Activated effector memory CD4-positive, alpha-beta T cell treated with Interleukin-2 at 50 U/mL for 16 hours (primary cell): ENCODE data around the gene PLEKHG5.

Experiments
- DNase-seq: peaks from one replicate; pipeline ENCODE4 v3.0.0-alpha.2; 2020

Gene PLEKHG5

DNA sequence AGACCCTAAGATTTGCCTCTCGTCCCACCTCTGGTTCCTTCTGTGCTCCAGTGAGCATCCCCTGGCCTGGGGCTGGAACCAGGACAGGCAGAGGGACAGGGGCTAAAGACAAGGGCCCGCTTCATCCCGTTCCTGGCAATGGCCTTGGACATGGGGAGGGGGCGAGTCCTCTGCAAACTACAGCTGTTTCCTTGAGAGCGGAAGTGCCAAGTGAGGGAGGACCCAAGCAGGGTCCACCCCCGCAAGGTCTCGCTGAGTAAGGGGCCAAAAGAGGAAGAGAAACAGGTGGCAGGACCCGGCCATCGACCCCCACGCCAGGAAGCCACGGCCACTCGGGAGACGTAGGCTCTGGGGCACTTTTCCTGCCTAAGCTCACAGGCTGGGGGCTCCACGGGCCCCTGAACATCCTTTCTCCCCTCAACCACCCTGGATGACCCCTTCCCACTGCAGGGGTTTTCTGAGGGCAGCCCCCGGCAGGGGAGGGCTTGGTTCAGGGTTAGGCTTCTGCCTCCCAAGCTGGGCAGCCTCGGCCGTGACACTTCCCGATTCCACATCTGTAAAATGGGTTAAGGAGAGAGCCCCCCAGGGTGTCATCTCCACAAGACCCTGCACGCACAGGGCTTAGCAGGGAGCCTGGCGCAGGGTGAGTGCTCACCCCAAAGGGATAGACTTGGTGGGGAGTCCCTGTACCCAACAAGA is 17.9 kb upstream of the PLEKHG5 start:
- no peak for DNase-seq

DNA sequence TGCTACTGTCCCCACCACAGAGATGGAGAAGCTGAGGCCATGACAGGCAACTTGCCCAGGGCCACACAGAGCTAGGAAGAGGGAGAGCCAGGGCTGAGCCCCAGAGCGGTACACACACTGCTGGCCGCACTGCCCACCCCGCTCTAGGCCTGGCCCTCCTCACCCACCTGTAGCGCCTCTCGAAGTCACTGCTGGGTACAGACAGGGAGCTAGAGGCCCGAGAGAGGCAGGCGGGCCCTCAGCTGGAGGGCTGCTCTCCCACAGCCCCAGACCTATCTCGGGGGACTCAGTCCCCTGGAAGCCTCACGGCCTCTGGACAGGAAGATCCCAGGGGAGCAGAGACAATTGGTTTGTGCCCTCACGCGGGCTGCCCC is 17.3 kb upstream of the PLEKHG5 start:
- no peak for DNase-seq

DNA sequence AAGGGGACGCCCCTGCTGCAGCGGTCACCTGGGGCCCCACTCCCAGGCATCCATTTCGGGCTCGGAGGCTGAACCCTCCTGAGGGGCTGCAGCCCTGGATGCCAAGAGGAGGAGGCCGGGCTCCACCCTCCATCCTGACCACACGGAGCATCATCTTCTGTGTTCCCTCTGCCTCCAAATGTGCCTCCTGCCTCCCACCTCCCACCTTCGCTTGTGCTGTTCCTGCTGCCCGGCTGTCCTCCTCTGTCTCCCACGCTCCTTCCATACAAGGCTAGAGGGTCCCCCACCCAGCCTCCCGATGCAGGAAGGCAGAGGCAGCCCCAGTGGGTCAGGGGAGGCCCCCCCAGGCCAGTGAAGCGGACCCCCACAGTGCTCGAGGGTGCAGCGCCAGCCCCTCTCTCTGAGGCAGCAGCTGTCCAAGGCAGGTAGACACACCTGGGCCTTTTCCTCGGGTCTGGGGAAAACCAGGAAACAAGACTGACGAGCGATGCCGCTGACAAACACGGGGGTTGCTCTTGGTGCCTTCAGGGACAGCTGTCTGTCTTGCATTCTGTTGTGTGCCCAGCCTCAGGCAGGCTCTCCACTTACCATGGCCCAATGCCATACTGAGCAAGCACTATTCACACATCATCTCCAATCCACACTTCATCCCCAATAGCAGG is 16.8 kb upstream of the PLEKHG5 start:
- DNase-seq = no peak

DNA sequence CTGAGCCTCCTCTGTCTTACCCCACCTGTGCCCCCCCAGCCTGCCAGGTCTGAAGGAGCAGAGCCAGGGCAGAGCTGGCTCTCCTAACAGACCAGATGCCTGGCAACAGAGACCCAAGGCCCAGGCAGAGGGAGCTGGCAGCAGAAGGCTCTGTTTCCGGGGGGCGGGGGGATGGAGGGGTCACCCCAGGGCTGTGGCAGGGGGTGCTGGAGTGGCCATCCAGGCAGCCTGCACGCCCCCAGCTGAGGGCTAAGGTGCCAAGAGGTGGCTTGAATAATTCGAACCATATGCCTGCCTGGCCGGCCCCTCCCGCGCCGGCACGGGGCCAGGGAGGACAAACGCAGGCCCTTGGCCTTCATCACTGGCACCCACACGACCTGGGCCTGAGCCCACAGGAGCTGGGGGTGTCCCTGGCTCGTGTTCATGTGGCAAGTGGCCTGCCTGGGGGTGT is 16.0 kb upstream of the PLEKHG5 start:
- no peak for DNase-seq

DNA sequence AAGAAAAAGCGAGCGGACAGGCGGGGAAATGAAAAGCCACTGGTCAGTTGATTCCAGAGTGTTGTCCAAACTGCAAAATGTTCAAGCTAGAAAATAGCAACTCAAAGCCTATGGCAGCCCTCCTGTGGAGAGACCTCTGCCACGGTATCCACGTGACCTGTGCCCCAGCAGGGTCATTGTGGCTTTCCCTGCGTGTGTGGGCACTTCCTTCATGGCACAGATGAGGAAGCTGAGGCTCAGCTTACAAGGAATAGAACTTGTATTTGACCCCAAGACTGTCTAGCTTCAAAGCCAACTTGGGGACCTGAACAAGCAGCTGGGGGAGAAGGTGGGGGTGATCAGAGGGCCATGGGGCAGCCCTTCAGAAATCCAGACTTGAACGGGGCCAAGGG is 15.6 kb upstream of the PLEKHG5 start:
- DNase-seq = no peak

DNA sequence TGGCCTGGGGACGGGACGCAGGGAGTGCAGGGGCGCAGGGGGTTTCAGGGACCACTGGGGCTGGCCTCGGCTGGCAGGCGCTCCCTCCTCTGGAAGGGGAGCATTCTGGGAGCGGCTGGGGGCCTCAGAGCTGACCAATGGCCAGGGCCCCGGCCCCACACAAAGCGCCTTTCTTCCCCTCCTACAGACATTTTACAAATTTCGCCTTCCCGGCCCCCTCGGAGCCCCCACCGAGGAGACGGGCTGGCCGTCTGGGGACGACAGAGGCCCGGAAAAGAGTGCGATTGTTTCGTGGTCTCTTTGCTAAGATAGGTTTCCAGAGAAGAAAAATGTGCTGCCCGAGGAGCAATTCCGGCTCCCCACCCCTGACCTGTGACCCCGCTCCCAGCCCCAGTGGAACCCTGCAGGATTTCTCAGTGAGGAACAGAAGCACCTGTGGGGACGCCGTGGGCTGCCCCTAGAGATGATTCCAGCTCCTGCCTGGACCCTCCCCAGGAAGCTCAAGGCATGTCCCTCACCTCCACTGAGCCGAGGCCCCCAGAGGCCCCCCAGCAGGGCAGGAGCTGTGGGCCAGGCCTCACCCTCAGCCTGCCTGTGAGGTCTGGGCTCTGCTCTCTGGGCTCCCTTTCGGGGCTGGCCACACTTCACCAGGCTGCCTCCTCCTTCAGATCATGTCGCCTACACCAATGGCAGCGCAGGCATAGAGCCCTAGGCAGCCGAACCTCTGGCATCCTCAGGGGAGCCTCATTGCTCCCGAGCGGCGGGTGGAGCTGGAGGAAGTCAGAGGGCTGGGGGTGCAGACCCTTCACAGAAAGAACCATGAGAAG is 15.0 kb upstream of the PLEKHG5 start:
- DNase-seq = no peak

DNA sequence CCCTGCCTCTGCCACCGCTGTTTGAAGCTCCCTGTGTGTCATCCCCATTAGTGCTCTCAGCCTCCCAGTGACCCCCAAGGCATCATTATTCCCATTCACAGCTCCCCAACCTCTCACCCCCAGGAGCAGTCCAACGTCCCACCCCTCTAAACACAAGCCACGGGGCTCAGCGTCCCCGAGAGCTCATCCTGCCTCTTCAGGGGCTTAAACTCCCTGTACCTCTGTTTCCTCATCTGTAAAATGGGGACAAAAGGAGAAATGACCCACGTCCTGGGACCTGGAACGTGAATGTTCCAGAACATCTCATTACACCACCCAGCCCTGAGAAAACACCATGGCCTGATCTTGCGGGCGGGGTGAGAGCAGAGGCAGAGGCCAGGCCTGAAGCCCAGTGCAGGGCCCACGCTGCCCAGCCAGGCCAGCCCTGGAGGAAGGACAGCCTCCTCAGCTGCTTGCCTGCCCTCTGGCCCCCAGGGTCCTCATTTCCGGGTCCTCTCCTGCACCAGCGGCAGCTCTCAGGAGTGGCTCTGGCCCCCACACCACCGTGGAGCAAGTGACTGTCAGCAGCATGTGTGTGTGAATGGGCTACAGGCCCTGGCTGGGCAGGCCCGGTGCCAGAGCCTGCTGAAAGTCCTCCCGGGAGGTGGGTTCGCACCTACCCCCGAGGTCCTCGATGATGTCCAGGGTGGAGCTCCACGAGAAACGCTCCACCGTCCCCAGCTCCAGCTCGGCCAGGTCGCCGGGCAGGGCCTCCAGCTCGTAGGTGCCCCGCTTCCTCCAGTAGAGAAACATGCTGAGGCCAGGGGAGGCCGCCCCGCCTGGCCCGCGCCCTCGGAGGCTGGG is 14.1 kb upstream of the PLEKHG5 start:
- DNase-seq = no peak

DNA sequence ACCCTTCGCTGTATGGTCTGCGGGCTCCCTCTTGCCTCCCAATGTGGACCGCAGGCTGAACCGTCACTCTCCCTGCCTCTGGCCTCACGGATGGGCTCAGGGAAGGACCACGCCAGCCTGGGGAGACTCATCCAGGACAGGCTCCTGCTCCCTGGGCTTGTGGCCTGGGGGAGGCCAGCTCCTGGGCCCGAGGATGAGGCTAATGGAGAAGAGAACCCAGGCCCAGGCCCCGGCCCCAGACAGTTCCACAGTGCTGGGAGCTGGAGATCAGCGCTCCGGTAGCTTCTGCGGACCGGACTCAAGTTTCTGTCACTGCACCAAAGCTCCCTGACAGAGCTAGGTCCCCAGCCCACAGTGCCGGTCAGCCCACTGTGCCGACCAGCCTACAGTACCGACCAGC is 13.4 kb upstream of the PLEKHG5 start:
- DNase-seq = no peak

DNA sequence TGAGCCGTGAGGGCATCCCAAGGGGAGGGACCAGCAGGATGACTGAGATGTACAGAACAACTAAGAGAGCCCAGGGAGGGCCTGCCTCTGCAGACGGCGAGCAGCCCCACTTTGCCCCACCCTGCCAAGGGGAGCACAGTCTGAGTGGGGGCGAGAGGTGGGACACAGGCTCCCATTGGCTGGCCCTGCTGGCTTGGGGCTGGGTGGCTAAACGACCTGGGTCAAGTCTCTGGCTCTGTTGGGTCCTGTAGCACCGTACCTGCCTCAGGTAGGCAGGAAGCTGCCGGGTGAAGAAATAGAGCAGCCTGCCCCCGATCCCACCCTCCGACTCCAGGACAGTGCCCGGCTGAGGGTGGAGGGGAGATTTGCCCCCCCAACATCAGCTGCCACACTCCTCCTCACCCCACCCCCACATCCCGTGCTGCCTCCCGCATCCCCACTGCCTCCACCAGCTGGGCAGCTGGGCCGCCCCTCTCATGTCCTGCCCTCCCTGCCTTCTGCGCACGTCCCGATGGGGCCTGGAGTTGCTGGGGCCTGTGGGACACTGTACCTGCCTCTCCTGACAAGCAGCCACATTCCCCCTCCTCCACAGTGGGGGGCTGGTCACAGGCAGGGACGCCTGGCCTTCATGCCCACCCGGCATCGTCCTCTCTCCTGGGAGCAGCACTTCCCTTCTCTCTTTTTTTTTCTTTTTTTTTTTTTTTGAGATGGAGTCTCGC is 12.6 kb upstream of the PLEKHG5 start:
- DNase-seq = no peak

DNA sequence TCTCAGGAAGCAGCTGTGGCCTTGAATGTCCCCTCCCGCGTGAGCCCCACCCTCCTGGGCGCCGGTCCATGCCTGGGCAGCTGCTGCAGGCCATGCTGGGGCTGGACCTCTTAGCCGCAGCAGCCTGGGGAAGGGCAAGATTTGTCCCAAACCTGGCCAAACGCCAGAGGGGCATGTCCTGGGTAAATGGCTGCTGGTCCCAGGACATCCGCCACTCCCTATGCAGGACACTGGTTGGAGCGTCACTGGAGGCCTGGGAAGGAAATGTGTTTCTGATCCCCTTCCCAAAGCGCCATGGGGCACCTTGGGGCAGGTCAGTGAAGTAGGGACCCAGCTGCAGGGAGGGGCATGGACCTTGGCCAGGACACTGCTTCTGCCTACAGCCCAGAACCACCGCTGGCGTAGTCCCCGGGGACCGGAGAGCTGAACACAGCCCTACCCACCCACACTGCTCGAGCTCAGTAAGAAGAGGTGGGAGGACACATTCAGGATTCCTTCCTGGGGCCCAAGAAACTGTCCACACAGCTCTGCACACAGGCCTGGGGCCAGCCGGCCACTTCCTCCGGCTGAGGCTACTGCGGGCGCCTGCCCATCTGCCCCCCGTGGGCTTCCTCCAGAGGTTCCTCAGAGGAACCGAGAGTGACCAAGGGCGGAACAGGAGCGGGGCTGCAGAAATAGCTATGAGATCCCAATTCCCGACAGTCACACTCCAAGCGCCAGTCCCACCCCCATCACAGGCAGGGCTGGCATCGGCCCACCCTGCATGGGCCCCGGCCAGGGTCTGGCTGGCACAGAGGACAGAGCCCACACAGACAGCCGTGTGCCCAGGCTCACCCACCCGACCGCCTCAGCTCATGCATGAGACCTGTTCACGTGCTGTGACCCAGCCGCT is 10.8 kb upstream of the PLEKHG5 start:
- no peak for DNase-seq

DNA sequence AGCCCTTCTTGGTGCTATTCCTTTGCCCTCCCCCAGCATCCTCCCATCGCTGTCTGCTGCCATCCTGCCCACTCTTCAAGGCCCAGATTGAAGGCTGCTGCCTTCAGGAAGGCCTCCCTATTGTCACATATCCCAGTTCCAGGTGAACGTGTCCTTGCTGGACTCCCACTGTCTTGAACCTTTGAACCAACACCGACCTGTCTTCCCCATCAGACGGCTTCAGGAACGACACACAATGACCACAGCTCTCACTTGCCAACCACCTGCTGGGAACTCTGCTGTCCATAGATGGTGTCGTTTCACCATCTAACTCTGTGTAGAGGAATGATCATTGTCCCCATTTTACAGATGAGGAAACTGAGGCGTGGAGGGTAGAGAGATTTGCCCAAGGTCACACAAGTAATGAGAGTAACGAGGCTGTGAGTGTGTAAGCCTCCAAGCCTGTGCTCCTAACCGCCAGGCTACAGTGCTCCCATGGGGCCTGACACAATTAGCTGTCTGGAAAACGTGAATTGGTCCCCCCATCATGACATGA is 9.9 kb upstream of the PLEKHG5 start:
- no peak for DNase-seq

DNA sequence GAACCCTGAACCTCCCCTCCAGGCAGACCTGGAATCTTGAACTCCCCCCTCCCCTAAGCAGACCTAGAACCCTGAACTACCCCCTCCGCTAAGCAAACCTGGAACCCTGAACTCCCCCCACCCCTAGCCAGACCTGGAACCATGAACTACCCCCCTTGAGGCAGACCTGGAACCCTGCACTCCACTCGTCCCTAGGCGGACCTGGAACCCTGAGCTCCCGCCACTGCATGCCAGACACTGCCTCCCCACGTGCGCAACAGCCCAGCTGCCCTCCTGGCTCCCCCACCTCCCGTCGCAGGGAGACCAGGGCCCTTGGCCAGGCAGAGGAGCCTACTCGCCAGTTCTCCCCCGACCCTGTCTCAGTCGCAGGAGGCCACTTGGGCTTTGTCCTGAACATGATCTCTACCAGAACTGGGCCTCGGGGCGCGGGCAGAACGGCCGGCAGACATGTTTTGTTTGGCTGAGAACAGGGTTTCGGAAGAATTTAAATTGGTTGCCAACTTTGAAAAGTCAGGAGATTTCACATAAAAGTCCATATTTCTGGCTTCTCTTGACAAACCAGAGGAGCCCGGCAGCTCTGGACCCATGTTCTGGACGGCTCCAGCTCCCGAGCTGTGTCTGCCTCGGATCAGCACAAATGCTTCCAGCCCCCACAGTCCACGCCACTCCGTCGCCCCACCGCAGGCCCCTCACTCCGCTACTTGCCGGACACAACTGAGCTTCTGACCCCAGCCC is 9.2 kb upstream of the PLEKHG5 start:
- DNase-seq = no peak

DNA sequence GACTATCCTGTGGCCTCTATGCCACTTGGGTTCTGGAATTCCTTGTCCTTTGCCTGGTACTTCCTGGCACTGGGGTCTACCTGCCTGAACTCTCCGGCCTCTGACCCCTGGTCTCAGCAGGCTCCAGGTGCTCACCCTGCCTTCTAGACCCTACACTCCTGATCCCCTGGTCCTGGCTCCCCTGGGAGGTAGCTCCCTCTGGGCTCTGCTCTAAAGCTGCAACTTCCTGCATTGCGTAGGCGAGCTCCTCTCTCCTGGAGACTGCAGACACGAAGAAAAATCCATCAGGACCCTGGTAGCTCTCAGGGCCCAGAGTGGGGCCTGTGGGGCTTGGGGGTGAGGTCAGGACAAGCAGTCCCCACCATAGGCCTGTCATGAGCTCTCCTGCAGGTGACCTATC is 7.8 kb upstream of the PLEKHG5 start:
- DNase-seq = no peak

DNA sequence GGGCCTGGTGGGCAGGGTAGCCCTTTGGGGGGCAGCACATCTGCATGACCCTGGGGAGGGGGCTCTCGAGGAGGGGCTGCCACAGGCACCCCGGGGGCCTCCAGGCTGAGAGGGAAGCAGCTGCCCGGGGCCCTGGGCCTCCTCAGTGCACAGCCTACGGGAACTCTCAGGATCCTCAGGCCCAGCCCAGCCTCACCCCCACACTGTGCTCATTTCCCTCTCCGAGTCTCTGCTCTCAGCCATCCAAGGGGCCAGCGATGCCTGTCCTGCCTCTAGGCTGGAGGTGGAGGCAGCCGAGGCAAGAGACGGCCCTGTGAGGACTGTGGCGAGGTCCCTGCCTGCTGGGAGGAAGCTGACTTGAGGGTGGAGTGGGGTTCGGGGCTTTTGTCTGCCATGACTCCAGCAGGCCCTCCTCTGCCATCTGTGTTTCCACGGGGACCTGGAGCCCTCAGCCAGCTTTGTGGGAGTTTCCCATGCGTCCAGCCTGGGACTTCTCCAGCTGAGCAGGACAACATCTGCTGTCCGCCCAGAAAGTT is 7.2 kb upstream of the PLEKHG5 start:
- DNase-seq = no peak

DNA sequence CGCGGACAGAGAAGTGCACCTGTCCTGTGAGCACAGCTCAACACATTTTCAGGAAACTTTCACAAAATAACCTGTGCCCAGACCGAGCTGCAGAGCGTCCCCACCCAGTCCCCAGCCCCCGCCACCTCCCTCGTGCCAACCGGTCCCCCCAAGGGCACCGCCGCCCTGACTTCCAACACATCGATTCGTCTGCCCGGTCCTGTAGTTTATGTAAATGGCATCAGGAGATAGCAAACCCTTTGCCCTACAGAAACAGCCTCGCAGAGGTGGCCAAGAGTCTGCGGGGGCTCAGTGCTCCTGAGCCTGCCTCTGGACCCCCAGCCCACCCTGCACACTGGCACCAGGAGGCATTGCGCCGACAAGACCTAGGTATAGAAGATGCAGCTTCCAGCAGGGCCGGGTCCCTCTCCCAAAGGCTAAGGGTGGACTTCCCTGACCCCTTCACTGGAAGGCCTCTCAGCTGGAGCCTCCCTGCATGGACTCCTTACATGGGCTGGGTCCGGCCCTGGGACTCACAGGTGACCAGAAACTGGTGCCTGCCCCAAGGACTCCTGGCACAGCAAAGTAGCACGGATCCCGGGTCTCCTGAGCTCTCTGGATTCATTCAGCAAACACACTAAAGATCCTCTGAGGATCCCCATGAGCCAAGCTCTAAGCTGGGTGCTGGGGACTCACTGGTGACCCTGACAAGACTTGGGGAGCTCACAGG is 6.6 kb upstream of the PLEKHG5 start:
- no peak for DNase-seq

DNA sequence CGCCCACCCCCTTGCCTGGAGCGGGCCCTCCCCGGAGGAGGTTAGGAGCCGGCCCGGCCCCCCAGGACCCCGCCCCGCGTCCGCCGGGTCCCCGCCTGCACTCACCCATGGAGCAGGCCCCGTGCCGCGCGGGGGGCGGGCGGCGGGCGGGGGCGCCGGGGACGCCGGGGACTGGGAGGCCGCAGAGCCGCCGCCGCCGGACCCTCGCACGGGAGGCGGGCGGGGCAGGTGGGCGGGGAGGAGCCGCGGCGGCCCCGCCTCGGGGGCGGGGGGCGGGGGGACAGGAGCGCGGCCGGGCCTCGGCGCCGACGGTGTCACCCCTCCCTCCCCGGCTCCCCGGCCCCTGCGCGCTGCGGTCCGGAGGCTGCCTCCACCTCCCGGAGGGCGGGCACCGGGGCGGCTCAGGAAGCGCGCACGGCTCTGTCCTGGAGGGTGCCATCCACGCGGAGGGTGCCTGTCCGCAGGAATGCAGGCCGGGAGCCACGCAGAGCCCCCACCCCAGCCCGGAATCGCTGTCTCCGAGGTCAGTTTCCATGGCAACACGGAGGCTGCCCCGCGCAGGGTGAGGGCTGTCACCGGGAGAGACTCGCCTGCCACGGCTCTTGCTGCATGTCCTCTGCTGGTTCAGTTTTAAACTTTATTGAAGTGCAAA is 5.9 kb upstream of the PLEKHG5 start:
- DNase-seq = peak; percentile 51

DNA sequence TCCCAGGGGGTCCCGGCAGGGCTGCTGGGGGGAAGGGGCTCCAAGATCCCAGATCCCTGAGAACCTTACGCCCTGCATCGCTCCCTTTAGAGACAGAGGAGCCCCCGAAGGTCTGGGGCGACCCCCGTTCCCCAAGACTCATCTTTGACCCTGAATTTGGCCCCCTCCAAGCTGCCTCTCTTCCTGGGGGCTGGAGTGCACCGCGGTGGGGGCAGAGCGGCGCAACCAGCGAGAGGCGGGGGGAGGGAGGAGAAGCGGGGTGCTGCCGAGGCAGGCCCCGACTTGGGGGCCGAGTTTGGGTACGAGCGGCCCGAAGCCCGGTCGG is 5.4 kb upstream of the PLEKHG5 start:
- no peak for DNase-seq

DNA sequence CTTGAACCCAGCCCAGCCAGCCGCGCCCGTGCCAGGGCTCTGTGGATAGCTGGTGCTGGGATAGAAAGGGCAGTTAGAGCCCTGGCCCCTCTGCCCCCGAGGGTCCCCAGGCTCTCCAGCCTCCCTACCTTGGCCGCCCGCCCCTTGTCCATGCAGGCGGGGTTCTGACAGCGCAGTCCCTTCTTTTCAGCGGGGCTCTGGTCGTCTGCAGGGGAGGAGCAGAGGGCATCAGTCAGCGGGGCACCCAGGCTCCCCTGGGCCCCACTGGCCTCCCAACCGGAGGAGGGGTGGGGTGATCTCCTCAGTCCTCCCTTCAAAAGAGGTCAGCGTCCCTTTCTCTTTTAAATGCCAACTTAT is 4.9 kb upstream of the PLEKHG5 start:
- no peak for DNase-seq
